HG03103 (cell line): ENCODE measurements around the gene LMBRD1.
A peak's percentile ranks its signal among the peaks of the same experiment; 100 is the strongest.

Source experiments
- ATAC-seq: cut with Tn5 transposase; IDR thresholded peaks from one replicate; pipeline ENCODE4 v1.9.1; 2021; ENCODE audit warnings: low read depth; ENCODE audit not compliant: unreplicated experiment

The LMBRD1 gene

GRCh38 chr6:69650703-69651102 lies 146.1 kb downstream of the LMBRD1 start:
- no peak for ATAC-seq

- no peak for ATAC-seq
These were observed 149.1 kb downstream of the LMBRD1 start for GRCh38 chr6:69647726-69648125.

DNA sequence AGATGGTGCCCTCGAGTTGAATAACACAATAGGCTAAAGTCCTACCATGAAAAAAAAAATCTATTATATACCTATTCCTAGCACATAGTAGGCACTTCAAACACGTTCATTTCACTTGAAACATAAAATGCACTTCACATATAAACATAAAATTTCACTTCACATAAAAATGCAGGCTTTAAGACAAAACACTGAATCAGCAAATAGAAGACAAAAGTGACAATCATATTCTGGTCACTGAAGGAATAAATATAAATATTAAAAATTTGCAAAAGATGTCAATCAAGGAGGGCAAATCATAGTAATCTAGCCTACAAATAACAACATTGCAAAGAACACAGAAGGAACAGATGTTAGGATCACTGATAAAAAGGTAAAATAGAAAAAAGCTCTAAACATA lies 153.1 kb downstream of the LMBRD1 start:
- ATAC-seq = no peak

GRCh38 chr6:69632932-69633331 lies 163.9 kb downstream of the LMBRD1 start:
- ATAC-seq = no peak

DNA sequence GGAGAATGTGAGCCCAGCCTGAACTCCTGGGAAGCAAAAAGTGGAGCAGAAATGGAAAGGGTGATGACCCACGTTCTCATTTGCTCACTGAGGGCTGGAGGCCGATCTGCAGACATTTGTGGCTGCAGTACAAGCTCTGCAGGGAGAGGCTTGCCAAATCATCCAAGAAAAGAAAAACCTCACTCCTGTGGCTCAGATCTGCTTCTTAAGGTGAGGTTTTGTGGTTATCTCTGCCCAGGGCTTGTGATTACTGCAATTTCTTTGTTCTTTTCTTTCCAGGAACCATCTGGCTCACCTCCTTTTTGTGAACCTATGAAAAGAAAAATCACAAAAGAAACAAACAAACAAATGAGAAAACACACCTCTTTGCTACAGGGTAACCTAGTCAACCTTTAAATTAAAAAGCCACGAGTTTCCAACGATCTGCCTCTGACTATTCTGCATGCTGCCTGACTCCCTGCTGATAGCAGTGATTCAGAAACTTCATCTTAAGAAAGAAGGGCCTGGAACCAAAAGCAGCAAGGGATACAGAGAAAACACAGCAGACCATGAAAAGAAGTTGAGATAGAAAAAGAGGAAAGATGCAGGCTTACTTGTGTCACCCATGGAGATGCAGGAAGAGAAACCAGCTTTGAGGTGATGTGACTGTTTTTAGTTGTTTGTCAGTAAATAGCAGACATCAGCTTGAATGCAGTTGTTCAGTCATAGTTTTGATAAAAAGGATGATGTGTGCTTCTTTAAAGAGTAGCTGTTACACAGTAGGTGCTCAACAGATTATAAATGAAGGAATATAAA lies 165.1 kb downstream of the LMBRD1 start:
- peak; percentile 59 for ATAC-seq

DNA sequence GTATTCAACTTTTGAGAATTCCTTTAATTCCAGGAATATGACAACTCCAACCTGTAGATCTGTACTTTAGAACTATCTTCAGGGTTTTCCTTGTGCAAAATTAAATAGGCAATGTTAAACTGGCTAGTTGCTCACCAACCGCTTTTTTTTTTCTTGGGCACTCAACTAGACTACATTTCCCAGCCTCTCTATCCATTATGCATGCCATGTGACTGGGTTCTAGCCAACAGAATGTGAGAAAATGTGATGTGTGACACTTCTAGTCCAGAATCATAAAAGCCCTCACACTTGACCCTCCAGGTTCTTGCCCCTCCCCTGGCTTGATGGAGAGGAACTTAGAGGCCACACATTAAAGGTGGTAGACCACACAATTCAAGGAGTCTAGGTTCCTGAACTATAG lies 166.0 kb downstream of the LMBRD1 start:
- ATAC-seq = no peak

- ATAC-seq = no peak
These were observed 169.2 kb downstream of the LMBRD1 start for GRCh38 chr6:69627625-69628024.

- no peak for ATAC-seq
These were observed 171.9 kb downstream of the LMBRD1 start for GRCh38 chr6:69624944-69625343.
